ENCODE data around the gene PDE3A. TPM values are rescaled to one million over a fixed set of nuclear protein-coding genes. Genes with fewer than 3 reads are reported as not detected.

Gene PDE3A
- total RNA-seq, 2 experiments from 2014 or later = not detected

DNA sequence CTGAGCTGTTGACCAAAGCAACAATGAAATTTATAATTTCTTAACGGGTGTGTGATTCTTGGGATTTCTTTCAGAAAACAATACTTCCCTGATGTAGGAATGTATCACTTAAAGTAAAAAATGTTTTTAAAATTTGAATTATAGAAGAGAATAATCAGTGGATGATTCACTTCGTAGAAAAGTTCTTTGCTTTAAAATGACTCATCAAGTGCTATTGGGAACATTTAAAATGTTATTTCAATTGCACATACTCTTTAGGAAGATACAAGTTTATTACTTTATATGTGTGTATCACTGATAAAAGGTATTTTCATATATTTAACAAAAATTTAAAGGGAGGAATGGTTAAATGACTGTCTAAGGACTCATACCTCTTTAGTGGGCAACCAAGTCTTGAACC is 155.3 kb downstream of the PDE3A start:
- no peak overlapping the region for H3K4me3 Mint-ChIP-seq
- ATAC-seq = no peak
- POLR2A ChIA-PET = no interaction called here
- H3K27me3 Mint-ChIP-seq = no peaks in the 10 kb centered on the region
- no peaks in the 10 kb centered on the region for H3K36me3 Mint-ChIP-seq (ENCODE audit: low read depth)
- no peaks in the 10 kb centered on the region for H3K4me1 Mint-ChIP-seq (ENCODE audit: low read depth)
- no peak for DNase-seq
- H3K9me3 Mint-ChIP-seq = no peaks in the 10 kb centered on the region
- TF ChIP-seq, protein P1, sequence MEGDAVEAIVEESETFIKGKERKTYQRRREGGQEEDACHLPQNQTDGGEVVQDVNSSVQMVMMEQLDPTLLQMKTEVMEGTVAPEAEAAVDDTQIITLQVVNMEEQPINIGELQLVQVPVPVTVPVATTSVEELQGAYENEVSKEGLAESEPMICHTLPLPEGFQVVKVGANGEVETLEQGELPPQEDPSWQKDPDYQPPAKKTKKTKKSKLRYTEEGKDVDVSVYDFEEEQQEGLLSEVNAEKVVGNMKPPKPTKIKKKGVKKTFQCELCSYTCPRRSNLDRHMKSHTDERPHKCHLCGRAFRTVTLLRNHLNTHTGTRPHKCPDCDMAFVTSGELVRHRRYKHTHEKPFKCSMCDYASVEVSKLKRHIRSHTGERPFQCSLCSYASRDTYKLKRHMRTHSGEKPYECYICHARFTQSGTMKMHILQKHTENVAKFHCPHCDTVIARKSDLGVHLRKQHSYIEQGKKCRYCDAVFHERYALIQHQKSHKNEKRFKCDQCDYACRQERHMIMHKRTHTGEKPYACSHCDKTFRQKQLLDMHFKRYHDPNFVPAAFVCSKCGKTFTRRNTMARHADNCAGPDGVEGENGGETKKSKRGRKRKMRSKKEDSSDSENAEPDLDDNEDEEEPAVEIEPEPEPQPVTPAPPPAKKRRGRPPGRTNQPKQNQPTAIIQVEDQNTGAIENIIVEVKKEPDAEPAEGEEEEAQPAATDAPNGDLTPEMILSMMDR (IDR thresholded peaks at IDR 0.05) = no peak
- CTCF ChIA-PET = no interaction called here
- intact Hi-C loops (cut with micrococcal nuclease) = no loop called here
- no peak overlapping the region for H3K27ac Mint-ChIP-seq

DNA sequence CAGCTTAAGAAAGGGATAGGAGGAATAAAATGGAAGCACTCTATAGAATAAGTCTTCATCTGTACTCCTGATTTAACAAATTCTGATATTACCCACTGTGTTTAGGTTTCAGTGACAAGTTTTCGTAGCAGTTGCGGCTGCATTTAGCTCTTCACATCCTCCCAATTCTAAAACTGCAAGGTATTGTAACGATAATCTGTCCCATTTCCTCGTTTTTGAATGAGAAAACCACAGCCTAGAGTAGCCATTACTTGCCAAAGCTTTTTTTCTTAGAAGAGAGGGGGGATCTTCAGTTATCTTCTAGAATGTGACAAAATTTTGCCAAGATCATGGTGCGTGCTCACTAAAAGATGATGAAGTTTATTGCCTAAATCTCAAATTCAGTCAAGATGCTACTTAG is 155.8 kb downstream of the PDE3A start:
- Mint-ChIP-seq H3K9me3 (no peaks in the 10 kb centered on the region), H3K27me3 (no peaks in the 10 kb centered on the region), H3K4me1 (ENCODE audit: low read depth) (no peaks in the 10 kb centered on the region), H3K27ac (no peak overlapping the region), H3K4me3 (no peak overlapping the region), H3K36me3 (ENCODE audit: low read depth) (no peaks in the 10 kb centered on the region)
- intact Hi-C loops (cut with micrococcal nuclease) = no loop called here
- POLR2A ChIA-PET = no interaction called here
- ATAC-seq = no peak
- DNase-seq = no peak
- CTCF ChIA-PET = no interaction called here
- TF ChIP-seq, protein P1 (IDR thresholded peaks at IDR 0.05) = no peak

DNA sequence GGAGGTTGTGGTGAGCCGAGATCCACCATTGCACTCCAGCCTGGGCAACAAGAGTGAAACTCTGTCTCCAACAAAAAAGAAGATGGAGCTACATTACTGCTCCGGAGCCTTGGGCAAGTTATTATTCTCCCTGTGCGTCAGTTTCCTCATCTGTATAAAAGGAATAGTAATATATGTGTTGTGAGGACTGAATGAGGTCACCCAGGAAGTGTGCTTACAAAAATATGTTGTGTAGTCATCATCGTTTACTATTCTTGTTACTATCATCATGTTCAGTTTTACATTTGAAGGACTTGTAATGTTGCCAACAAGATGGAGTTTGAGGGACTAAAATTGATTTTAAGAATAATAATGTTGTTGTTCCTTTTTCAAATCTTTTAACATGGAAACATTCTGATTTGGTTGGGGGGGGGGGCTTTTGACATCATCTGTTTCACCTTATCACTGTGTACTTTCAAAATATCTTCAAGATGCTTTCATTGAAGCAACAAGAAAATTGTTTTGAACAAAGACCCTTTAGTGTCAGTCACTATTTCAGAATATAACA is 156.8 kb downstream of the PDE3A start:
- TF ChIP-seq, protein P1 (IDR thresholded peaks at IDR 0.05) = no peak
- no peaks in the 10 kb centered on the region for H3K9me3 Mint-ChIP-seq
- H3K27ac Mint-ChIP-seq = no peak overlapping the region
- no peaks in the 10 kb centered on the region for H3K36me3 Mint-ChIP-seq (ENCODE audit: low read depth)
- ATAC-seq = no peak
- H3K4me1 Mint-ChIP-seq (ENCODE audit: low read depth) = no peaks in the 10 kb centered on the region
- DNase-seq = no peak
- H3K4me3 Mint-ChIP-seq = no peak overlapping the region
- no peaks in the 10 kb centered on the region for H3K27me3 Mint-ChIP-seq
- intact Hi-C loops (cut with micrococcal nuclease) = loop anchor here (5.0 kb wide), 1 partner anchor 48 kb away; no protein-coding TSS in a partner anchor
- ChIA-PET CTCF (no interaction called here), POLR2A (no interaction called here)

DNA sequence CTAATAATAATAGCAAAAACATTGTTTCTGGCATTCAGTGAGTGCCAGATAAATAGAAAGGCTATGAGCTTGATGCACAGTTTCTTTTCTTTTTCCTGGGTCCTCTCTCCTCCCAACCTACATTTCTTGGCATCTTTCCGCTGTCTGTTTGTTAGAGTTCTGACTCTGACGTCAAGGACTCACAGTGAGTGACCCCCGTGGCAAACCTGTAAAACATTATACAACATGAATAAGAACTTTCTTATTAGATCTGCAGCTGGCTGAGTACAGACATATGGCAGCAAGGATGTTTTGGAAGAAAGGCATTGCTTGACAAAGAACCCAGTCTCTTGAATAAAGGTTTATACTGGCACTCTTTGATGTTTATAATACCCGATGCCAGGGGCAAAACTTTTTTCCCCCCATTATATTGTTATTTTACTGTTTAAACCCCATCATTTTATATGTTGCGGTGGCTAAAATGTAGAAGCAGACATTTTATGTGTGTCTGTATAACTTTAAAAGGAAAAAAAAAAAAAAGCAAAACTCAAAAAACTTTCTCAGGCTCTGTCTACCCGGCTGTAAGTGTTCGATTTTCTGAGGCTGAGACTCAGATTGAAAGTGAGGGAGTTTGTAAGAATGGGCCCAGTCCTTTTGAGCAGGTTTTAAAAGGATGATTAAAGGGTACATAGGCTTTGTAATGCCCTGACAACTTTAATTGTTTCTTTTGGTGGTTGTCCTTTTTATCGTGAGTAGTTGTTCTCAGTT is 159.3 kb downstream of the PDE3A start:
- DNase-seq = no peak
- ChIA-PET CTCF (no interaction called here), POLR2A (no interaction called here)
- Mint-ChIP-seq H3K4me3 (no peak overlapping the region), H3K4me1 (ENCODE audit: low read depth) (no peaks in the 10 kb centered on the region), H3K27ac (no peak overlapping the region), H3K36me3 (ENCODE audit: low read depth) (no peaks in the 10 kb centered on the region), H3K9me3 (no peaks in the 10 kb centered on the region), H3K27me3 (no peaks in the 10 kb centered on the region)
- TF ChIP-seq, protein P1 (IDR thresholded peaks at IDR 0.05) = no peak
- ATAC-seq = no peak
- intact Hi-C loops (cut with micrococcal nuclease) = loop anchor here (5.0 kb wide), 1 partner anchor 50 kb away; no protein-coding TSS in a partner anchor

DNA sequence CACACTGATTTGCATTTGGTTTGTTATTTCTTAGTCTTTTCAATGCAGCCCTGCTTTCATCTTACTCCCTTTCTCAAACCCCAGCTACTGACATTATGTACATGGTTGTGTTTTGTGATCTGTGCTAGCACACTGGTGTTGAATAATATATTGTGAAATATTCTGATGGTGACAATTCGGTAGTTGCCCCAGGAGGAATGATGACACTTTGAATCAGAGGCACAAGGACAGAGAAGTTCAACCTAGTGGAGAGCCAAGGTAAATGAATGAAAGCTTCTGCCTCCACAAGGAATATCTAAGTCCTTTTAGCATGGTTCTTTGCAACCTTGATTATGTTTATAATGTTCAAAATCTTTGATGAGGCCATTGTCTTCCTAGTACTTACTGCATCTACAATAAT is 159.9 kb downstream of the PDE3A start:
- H3K27me3 Mint-ChIP-seq = no peaks in the 10 kb centered on the region
- H3K4me3 Mint-ChIP-seq = no peak overlapping the region
- DNase-seq = no peak
- TF ChIP-seq, protein P1 (IDR thresholded peaks at IDR 0.05) = no peak
- no peaks in the 10 kb centered on the region for H3K9me3 Mint-ChIP-seq
- no peak overlapping the region for H3K27ac Mint-ChIP-seq
- H3K36me3 Mint-ChIP-seq (ENCODE audit: low read depth) = no peaks in the 10 kb centered on the region
- POLR2A ChIA-PET = no interaction called here
- intact Hi-C loops (cut with micrococcal nuclease) = loop anchor here (5.0 kb wide), 1 partner anchor 51 kb away; no protein-coding TSS in a partner anchor
- ATAC-seq = no peak
- no peaks in the 10 kb centered on the region for H3K4me1 Mint-ChIP-seq (ENCODE audit: low read depth)
- CTCF ChIA-PET = no interaction called here
